Stimulated activated naive B cell treated with anti-CD40 and anti-IgM and Interleukin-4, amounts not matched to agents 10 μg/mL and 1 μg/mL and 100 μg/mL, for 72 hours (primary cell): ENCODE results near the gene SNX30.

ENCODE experiments used
- ATAC-seq, 2 donors: fragments of 150-1000 bp; cut with Tn5 transposase; replicated peaks; 2 replicates each; pipeline ENCODE4 v1.10.0; 2021; ENCODE audit warnings: moderate library complexity in 1 of 2
- DNase-seq: peaks from one replicate; pipeline ENCODE4 v3.0.0; 2021
- H3K27ac Mint-ChIP-seq: one replicate; pipeline ENCODE4 v1.8.0; 2022; ENCODE audit warnings: mild to moderate bottlenecking, mixed read lengths
- H3K27me3 Mint-ChIP-seq, 2 donors: one replicate each; pipeline ENCODE4 v1.8.0; 2022; ENCODE audit warnings: mixed read lengths in 2 of 2
- H3K36me3 Mint-ChIP-seq, 2 donors: one replicate each; pipeline ENCODE4 v1.8.0; 2022; ENCODE audit warnings: mixed read lengths in 2 of 2, mild to moderate bottlenecking in 1 of 2
- H3K4me1 Mint-ChIP-seq, 2 donors: one replicate each; pipeline ENCODE4 v1.8.0; 2022; ENCODE audit warnings: mixed read lengths in 2 of 2, mild to moderate bottlenecking in 1 of 2
- H3K4me3 Mint-ChIP-seq, 2 donors: one replicate each; pipeline ENCODE4 v1.8.0; 2022; ENCODE audit warnings: mild to moderate bottlenecking in 2 of 2, mixed read lengths in 2 of 2, moderate library complexity in 1 of 2
- H3K9me3 Mint-ChIP-seq, 2 donors: one replicate each; pipeline ENCODE4 v1.8.0; 2022; ENCODE audit warnings: mixed read lengths in 2 of 2, mild to moderate bottlenecking in 1 of 2

Gene SNX30

DNA sequence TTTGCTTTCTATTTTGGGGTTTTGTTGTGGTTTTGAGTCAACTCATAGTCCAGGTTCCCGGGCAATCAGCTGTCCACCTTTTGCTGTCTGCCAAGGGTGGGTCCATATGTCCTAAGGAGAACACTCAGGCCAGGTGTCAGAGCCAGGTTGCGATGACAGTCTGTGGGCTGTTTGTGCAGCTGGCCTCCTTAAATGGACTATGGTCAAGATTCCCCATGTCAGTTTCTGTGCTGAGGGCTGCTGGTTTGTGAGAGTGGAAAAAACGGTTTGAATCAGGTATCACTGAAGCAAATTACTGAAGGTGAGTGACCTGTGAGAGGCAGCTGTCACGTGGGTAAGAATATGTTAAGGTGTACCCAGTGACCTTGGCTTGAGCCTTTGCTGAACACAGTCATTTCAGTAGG is 33.0 kb downstream of the SNX30 start:
- Mint-ChIP-seq H3K27me3 (no peaks in the 10 kb centered on the region), H3K27ac (no peak overlapping the region), H3K36me3 (peaks cover 0 to 7% of the 10 kb centered on the region in 2 donors), H3K4me3 (no peak overlapping the region), H3K4me1 (peaks cover 35 to 72% of the 10 kb centered on the region in 2 donors), H3K9me3 (no peaks in the 10 kb centered on the region)
- DNase-seq (no peak), ATAC-seq (no peak)

DNA sequence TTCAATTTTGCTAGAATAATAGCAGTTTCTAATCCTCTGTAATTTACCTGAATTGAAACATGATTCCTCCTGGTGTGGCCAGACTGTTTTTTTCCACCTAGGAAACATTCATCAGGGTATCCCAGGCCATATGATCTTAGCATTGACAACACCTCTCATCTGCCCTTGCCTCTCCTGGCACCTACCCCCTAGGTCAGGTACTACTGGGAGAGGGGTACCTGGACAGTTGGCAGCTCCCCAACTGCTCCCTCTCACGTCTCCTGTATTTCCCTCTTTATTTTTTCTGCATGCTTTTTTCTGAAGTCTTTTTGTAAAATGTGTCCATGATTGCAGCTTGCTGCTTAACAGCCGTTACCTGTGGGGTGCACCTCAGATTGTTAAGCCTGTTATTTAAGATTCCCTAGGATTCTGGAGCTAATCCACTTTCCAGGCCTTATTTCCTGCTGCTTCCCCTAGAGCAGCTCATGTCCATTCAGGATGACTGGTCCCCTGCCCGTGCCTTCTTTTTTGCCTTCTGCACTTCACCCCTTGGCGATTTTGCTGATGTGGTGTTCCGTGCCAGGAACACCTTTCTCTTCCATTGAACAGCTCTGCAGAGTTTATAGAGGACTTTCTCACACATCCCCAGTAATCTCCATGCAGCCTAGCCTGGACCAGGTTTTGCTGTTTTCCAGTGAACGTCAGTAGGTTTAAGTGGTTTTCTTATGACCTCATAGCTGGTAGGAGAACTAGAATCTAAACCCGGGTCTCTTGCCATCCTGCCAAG is 33.6 kb downstream of the SNX30 start:
- H3K27ac Mint-ChIP-seq = no peak overlapping the region
- H3K4me3 Mint-ChIP-seq = no peak overlapping the region
- no peak for ATAC-seq

DNA sequence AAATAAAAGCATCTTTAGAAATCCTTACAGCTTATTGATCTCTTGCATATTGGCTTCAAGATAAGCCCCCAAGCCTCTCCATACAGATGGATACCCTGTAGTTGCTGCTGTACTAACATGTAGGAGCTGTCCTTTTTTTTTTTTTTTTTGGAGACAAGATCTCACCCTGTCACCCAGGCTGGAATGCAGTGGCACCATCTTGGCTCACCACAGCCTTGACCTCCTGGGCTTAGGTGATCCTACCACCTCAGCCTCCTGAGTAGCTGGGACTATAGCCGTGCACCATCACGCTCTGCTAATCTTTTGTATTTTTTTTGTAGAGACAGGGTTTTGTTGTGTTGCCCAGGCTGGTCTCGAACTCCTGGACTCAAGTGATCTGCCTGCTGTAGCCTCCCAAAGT is 35.4 kb downstream of the SNX30 start:
- H3K4me1 Mint-ChIP-seq = peaks cover 28 to 71% of the 10 kb centered on the region in 2 donors
- ATAC-seq = no peak

More for the DNA sequence above, 33.6 kb downstream of the SNX30 start:
- no peaks in the 10 kb centered on the region for H3K9me3 Mint-ChIP-seq
- peaks cover 30 to 72% of the 10 kb centered on the region in 2 donors for H3K4me1 Mint-ChIP-seq
- H3K36me3 Mint-ChIP-seq = peaks cover 0 to 7% of the 10 kb centered on the region in 2 donors
- no peaks in the 10 kb centered on the region for H3K27me3 Mint-ChIP-seq
- no peak for DNase-seq

DNA sequence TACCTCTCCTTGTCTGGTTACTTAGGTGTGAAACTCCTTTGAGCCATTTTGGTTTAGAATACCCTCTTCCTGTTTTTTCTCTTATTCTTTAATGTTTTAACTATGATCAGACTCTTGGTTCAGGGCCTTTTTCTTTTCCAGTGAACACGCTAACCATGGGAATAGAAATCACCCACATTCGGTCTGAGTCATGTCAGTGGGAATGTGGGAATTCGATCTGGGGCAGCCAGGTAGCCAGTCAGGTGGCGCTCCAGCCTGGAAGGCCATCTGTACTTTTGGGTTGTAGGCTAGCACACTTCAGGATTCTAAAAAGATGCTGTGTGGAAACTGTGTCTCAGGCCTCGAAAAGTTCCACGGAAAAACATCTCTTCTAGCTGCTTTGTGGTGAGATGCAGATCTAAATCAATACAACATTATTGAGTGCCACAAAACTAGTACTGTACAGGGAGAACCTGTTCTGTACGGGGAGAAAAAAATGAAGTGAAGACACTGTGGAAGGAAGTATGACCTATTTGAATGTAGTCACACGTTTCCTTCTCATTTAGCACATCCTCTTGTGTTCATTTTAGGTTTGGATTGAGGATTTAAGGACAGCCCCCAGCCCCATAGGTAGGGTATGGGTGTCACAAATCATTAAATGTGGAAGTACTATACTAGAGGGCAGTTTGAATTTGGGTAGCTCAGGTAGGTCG is 36.4 kb downstream of the SNX30 start:
- Mint-ChIP-seq H3K9me3 (no peaks in the 10 kb centered on the region), H3K4me1 (peaks cover 28 to 68% of the 10 kb centered on the region in 2 donors), H3K4me3 (peak overlapping the region in 1 of 2 donors; percentile 39), H3K27me3 (no peaks in the 10 kb centered on the region), H3K36me3 (peaks cover 0 to 7% of the 10 kb centered on the region in 2 donors), H3K27ac (peak overlapping the region; percentile 52)
- DNase-seq = no peak
- ATAC-seq = peak; percentile 85 to 90

More for the DNA sequence above, 35.4 kb downstream of the SNX30 start:
- H3K4me3 Mint-ChIP-seq = no peak overlapping the region
- no peaks in the 10 kb centered on the region for H3K9me3 Mint-ChIP-seq
- DNase-seq = no peak
- H3K27ac Mint-ChIP-seq = no peak overlapping the region
- peaks cover 0 to 7% of the 10 kb centered on the region in 2 donors for H3K36me3 Mint-ChIP-seq
- H3K27me3 Mint-ChIP-seq = no peaks in the 10 kb centered on the region

DNA sequence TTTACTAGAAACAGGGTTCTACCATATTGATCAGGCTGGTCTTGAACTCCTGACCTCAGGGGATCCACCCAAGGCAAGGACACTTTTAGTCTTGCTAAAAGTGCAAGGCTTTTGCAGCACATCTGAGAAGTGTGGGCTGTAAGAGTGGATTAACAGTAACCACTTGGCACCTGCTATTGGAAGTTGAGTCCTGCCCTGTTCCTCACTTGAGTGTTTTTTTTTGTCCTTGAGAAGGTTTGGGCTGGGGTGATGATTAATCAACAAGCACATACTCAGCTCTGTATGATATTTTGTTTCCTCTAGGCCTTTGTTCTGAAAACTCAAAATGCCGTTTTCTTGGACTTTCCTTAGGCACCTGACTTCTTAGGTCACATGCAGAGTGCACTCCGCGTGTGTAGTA is 37.4 kb downstream of the SNX30 start:
- no peaks in the 10 kb centered on the region for H3K9me3 Mint-ChIP-seq
- H3K36me3 Mint-ChIP-seq = peaks cover 0 to 7% of the 10 kb centered on the region in 2 donors
- H3K4me1 Mint-ChIP-seq = peaks cover 31 to 72% of the 10 kb centered on the region in 2 donors
- H3K27ac Mint-ChIP-seq = no peak overlapping the region
- H3K4me3 Mint-ChIP-seq = no peak overlapping the region
- H3K27me3 Mint-ChIP-seq = no peaks in the 10 kb centered on the region
- no peak for ATAC-seq
- no peak for DNase-seq

DNA sequence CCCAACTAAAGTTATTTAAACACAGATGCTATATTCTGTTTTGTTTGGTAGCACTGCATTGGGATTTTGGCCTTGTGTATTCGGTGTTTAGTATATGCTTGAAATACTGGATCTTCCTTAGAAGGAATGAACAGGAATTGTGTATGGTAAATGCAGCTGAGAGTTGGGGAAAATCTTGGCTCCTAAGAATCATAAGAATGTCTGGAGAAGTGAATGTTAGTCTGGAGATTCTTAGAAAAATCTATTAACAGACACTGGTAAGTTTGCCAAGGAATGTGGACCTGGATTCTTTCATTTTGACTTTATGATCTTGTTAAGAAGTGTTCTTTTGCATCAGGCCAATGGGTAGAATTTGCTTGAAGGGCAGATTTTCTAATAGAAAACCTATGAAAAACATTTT is 38.9 kb downstream of the SNX30 start:
- Mint-ChIP-seq H3K36me3 (peaks cover 0 to 7% of the 10 kb centered on the region in 2 donors), H3K4me3 (no peak overlapping the region), H3K27ac (no peak overlapping the region), H3K4me1 (peaks cover 34 to 67% of the 10 kb centered on the region in 2 donors), H3K9me3 (no peaks in the 10 kb centered on the region), H3K27me3 (no peaks in the 10 kb centered on the region)
- ATAC-seq = no peak
- DNase-seq = no peak

DNA sequence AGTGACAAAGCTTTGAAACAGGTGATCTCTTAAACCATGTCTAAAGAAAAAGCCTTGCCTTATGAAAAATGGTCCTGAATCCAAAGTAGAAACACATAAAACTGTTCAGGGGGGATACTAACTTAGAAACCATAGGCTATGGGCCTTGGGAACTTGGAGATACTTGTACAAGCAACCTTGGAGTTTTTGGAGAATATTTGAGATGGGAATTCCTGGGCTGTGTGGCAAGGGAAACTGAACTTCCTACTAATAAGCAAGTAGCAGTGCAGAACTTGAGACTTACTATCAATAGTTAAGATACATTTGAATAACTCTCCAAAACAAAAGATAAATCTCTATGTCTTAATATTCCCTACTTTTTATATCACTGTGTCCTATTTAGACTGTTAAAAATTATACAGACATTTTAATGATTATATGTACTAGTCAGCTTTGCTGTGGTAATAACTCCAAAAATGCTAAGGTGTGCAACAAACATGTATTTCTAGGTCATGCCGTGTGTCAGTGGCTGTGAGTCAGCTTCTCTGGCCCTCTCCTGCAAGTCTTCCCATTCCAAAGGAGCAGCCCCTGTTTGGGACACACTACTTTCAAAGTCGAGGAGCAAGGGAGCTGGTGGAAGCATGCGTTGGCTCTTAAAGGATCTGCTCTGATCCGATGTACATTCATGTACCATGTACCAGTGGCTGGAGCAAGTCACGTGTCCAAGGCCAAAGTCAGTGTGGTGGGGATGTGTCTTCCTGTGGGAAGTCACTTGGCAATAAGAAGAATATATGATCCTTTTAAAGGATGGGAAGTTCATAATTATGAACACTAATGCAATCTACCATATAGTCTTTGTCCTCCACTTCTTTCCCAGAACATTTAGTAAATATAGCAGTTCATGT is 39.6 kb downstream of the SNX30 start:
- Mint-ChIP-seq H3K36me3 (peaks cover 0 to 7% of the 10 kb centered on the region in 2 donors), H3K27me3 (no peaks in the 10 kb centered on the region), H3K27ac (no peak overlapping the region), H3K9me3 (no peaks in the 10 kb centered on the region), H3K4me1 (peaks cover 34 to 64% of the 10 kb centered on the region in 2 donors), H3K4me3 (no peak overlapping the region)
- ATAC-seq = no peak
- no peak for DNase-seq

DNA sequence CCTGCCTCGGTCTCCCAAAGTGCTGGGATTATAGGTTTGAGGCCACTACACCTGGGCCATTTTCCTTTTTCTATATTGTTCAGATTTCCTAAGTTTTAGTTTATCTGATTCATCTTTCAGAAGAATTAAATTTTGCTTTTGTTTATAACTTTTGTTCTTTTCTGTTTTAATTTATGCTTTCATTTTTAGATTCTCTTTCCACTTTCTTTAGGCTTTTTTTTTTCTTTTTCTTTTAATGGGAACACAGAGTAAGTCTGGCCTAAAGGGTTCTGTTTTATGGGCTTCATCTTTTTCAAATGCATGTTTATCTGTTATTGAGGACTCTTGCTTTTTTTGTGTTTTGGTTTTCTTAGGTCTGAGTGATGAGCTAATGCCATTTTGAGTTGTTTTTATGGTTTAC is 42.1 kb downstream of the SNX30 start:
- H3K4me1 Mint-ChIP-seq = peaks cover 21 to 52% of the 10 kb centered on the region in 2 donors

DNA sequence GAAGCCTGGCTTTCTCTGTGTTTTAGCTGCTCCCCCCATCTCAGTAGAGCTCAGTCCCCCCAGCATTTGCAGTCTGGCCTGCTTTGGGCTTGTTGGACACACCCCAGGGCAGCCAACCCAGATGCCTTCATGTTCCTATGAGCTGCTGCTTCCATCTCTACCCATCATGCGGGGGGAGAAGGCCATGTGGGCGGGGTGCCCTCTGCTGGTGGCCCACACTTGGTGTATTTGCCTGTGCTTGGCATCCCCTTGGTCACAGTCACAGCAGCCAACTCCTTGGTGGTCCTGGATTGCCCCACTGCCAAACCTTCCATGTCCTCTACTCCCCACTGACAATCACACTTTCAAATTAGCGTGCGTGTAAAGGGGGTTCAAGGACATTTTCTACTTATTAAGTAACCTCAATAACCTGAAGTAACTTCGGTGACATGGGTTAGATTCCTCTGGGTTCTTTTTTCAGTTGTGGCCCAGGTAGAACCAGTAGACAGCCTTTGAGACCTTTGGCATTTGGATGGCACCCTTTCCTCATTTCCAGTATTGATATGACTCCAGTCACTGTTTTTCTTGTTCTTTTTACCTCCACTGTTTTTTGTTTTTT is 42.8 kb downstream of the SNX30 start:
- H3K27ac Mint-ChIP-seq = peak overlapping the region; percentile 2
- ATAC-seq = peak; percentile 97 to 98

More for the DNA sequence above, 42.1 kb downstream of the SNX30 start:
- Mint-ChIP-seq H3K27me3 (no peaks in the 10 kb centered on the region), H3K9me3 (no peaks in the 10 kb centered on the region), H3K4me3 (peak overlapping the region in 1 of 2 donors; percentile 28), H3K27ac (no peak overlapping the region), H3K36me3 (no peaks in the 10 kb centered on the region)
- DNase-seq = no peak
- no peak for ATAC-seq

DNA sequence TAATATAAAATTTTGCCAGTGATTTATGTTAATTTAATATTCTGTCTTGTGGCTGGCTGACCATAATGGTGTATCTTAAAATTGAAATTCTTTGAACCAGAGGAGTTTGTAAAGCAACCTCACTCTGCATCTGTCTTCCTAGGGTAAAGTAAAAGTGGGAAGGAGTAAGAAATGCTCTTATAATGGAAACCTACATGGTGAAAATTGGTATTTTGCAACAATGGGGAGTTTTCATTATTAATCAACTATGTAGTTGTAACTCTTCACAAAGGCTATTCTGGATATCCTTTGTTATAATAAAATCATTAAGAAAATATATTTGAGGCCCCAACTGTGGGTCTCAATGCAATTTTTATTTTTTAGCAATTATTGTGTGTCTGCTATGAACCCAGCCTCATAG is 44.2 kb downstream of the SNX30 start:
- Mint-ChIP-seq H3K4me1 (peaks cover 20 to 31% of the 10 kb centered on the region in 2 donors), H3K36me3 (no peaks in the 10 kb centered on the region), H3K27me3 (no peaks in the 10 kb centered on the region), H3K9me3 (no peaks in the 10 kb centered on the region), H3K4me3 (no peak overlapping the region), H3K27ac (no peak overlapping the region)
- DNase-seq = no peak
- no peak for ATAC-seq

More for the DNA sequence above, 42.8 kb downstream of the SNX30 start:
- Mint-ChIP-seq H3K27me3 (no peaks in the 10 kb centered on the region), H3K36me3 (no peaks in the 10 kb centered on the region), H3K9me3 (no peaks in the 10 kb centered on the region), H3K4me3 (no peak overlapping the region), H3K4me1 (peaks cover 21 to 45% of the 10 kb centered on the region in 2 donors)
- peak; percentile 64 for DNase-seq

DNA sequence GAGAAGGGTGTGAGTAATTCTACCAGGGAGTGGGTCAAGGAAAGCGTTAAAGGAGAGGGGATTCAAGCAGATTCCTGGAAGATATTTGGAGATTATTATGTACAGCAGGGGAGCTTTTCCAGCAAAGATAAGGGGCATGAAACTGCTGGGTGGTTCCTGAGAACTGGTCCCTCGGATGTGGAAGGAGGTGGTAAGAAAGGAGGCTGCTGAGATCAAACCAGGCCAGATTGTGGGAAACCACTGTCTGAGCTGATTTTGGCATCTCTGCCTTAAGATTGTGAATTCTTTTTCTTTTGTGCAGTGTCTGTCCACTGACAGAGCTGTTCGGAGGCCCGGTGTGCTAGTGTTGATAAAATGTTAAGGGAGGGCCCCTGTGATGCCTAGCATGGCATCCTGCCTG is 45.4 kb downstream of the SNX30 start:
- H3K9me3 Mint-ChIP-seq = no peaks in the 10 kb centered on the region
- H3K27me3 Mint-ChIP-seq = no peaks in the 10 kb centered on the region
- ATAC-seq (no peak), DNase-seq (no peak)
- H3K27ac Mint-ChIP-seq = no peak overlapping the region
- peaks cover 16 to 24% of the 10 kb centered on the region in 2 donors for H3K4me1 Mint-ChIP-seq
- no peaks in the 10 kb centered on the region for H3K36me3 Mint-ChIP-seq
- H3K4me3 Mint-ChIP-seq = no peak overlapping the region

DNA sequence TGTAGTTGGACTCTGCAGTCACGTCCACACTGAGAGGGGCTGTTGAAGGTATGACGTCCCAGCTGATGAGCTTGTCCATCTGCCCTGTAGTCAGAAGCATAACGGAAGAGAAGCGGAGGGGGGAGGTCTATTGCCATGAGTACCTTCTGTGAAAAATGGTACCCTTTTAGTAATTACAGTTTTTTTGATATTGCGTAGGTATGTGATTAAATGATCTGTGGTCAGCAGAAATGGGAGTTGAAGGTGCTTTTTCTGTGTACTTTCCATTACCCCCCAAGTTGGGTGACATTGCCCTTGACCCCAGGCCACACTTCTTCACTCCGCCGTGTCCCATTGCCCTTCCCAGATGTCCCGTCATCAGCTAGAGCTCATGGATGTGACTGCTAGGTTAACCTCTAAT is 45.9 kb downstream of the SNX30 start:
- no peaks in the 10 kb centered on the region for H3K27me3 Mint-ChIP-seq
- H3K4me1 Mint-ChIP-seq = peaks cover 16 to 24% of the 10 kb centered on the region in 2 donors
- H3K27ac Mint-ChIP-seq = no peak overlapping the region
- no peaks in the 10 kb centered on the region for H3K9me3 Mint-ChIP-seq
- no peak overlapping the region for H3K4me3 Mint-ChIP-seq
- no peaks in the 10 kb centered on the region for H3K36me3 Mint-ChIP-seq
- DNase-seq (no peak), ATAC-seq (no peak)

DNA sequence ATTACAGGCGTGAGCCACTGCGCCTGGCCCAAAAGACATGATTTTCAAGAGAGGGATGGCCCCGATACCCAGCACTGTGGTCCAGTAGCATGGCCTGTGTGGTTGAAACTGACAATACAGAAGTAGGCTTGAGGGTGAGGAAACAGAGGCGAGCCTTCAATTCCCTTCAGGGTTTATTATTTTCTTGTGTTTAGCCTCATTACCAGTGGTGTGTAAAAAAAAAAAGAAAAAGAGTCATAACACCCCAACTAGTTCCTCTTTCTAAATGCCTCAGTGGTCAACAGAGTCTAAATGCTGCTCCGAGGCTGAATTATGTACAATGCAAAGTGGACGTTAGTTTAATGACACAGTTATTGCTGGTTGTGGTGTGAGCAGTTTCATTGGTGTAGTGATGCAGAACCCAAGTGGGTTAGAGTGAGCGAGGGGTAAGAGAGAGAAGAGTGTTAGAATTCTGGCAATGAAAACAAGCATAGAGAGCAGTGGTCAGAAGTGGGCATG is 58.8 kb downstream of the SNX30 start:
- Mint-ChIP-seq H3K27ac (no peak overlapping the region), H3K9me3 (no peaks in the 10 kb centered on the region), H3K4me3 (no peak overlapping the region), H3K4me1 (peaks cover 7 to 9% of the 10 kb centered on the region in 2 donors), H3K36me3 (peaks cover 4 to 8% of the 10 kb centered on the region in 2 donors), H3K27me3 (peaks cover 0 to 9% of the 10 kb centered on the region in 2 donors)
- peak; percentile 96 to 97 for ATAC-seq
- peak; percentile 61 for DNase-seq
